Keratinocyte (primary cell): ENCODE results near the gene HCAR3. TPM values are rescaled to one million over a fixed set of nuclear protein-coding genes. Genes with fewer than 3 reads are reported as not detected.

Experiments
- DNase-seq: peaks from one replicate; pipeline ENCODE4 v3.0.0-alpha.2; 2011; ENCODE audit warnings: low read depth, missing footprints, low spot score
- FAIRE-seq: peaks from 2 replicates; lab custom pipeline; 2011; peaks lifted over from hg19 to GRCh38; lab: Jason Lieb, UNC
- H2AFZ ChIP-seq: 2 replicates; pipeline ENCODE4 v1.6.0; 2012; ENCODE audit warnings: low read length, control low read depth, inconsistent platforms; ENCODE audit not compliant: control insufficient read depth
- H3K27ac ChIP-seq: 2 replicates; pipeline ENCODE4 v1.5.1; 2011; ENCODE audit warnings: low read length; ENCODE audit not compliant: control insufficient read depth, insufficient read depth
- H3K27me3 ChIP-seq: 3 replicates; pipeline ENCODE4 v1.6.0; 2011; ENCODE audit warnings: low read length; ENCODE audit not compliant: control insufficient read depth, insufficient read depth; ENCODE audit errors: extremely low read depth
- H3K36me3 ChIP-seq, 2 experiments: 2 replicates in 1 of 2; 3 replicates in 1 of 2; pipeline ENCODE4 v1.5.1; 2011; ENCODE audit warnings: low read length in 2 of 2, mild to moderate bottlenecking in 1 of 2; ENCODE audit not compliant: control insufficient read depth in 2 of 2, insufficient read depth in 2 of 2; ENCODE audit errors: extremely low read depth in 1 of 2
- H3K4me1 ChIP-seq: 3 replicates; pipeline ENCODE4 v1.5.1; 2011; ENCODE audit warnings: low read length; ENCODE audit not compliant: control insufficient read depth, insufficient read depth; ENCODE audit errors: extremely low read depth
- H3K4me2 ChIP-seq: 3 replicates; pipeline ENCODE4 v1.6.0; 2011; ENCODE audit warnings: low read depth, low read length; ENCODE audit not compliant: control insufficient read depth, insufficient read depth; ENCODE audit errors: extremely low read depth
- H3K4me3 ChIP-seq, 3 experiments: fragments of 200-600 bp in 1 of 3; sonication (generic) in 1 of 3; 2 replicates in 2 of 3; 3 replicates in 1 of 3; pipeline ENCODE4 v1.5.1; 2011 to 2016; ENCODE audit warnings: low read length in 3 of 3, mild to moderate bottlenecking in 3 of 3, control low read depth in 2 of 3, inconsistent platforms in 1 of 3, low read depth in 1 of 3, mixed read lengths in 1 of 3, mixed run types in 1 of 3, moderate library complexity in 1 of 3; ENCODE audit not compliant: control insufficient read depth in 2 of 3, insufficient read depth in 2 of 3; ENCODE audit errors: extremely low read depth in 1 of 3
- H3K79me2 ChIP-seq: 2 replicates; pipeline ENCODE4 v1.6.0; 2012; ENCODE audit warnings: low read length; ENCODE audit not compliant: control insufficient read depth, insufficient read depth
- H3K9ac ChIP-seq: 3 replicates; pipeline ENCODE4 v1.6.0; 2011; ENCODE audit warnings: low read length; ENCODE audit not compliant: control insufficient read depth, insufficient read depth; ENCODE audit errors: extremely low read depth
- H3K9me1 ChIP-seq: 3 replicates; pipeline ENCODE4 v1.6.0; 2011; ENCODE audit warnings: low read length; ENCODE audit not compliant: control insufficient read depth, insufficient read depth; ENCODE audit errors: extremely low read depth
- H3K9me3 ChIP-seq: 2 replicates; pipeline ENCODE4 v1.5.1; 2012; ENCODE audit warnings: low read depth, low read length; ENCODE audit not compliant: control insufficient read depth
- H4K20me1 ChIP-seq: 3 replicates; pipeline ENCODE4 v1.6.0; 2011; ENCODE audit warnings: low read length; ENCODE audit not compliant: control insufficient read depth, insufficient read depth; ENCODE audit errors: extremely low read depth
- EZH2 ChIP-seq: IDR thresholded peaks from one replicate; pipeline ENCODE4 v1.6.1; 2012; ENCODE audit warnings: inconsistent platforms, mild to moderate bottlenecking, low read length, moderate library complexity
- dilution Hi-C: fragments of 300-500 bp; cut with MboI; formaldehyde crosslinking; loops from one replicate; pipeline ENCODE4 v1.7.0; 2020; ENCODE audit warnings: low sequenced_read_pairs; ENCODE audit not compliant: extremely low pct_ligation_motif_present
- polyA plus RNA-seq, 5 experiments: library from polyadenylated mRNA; depleted of rRNA in 3 of 5; stranded (reverse) in 3 of 5; stranded (forward) in 1 of 5; unstranded in 1 of 5; fragments of >200 nt; gene quantifications; 1 replicate in 1 of 5; 2 replicates in 3 of 5; 3 replicates in 1 of 5; pipeline versions ENCODE4 v1.2.1 to v1.2.3, GENCODE V29; 2011 to 2012; ENCODE audit warnings: missing spikeins in 2 of 5, low read depth in 1 of 5, low replicate concordance in 1 of 5
- TF ChIP-seq, protein P1 (sequence below), 3 experiments: IDR thresholded peaks in 1 of 3; conservative IDR thresholded peaks in 1 of 3; optimal IDR thresholded peaks in 1 of 3; 2 replicates in 2 of 3; 3 replicates in 1 of 3; pipeline versions ENCODE3 to v1.5.1; 2011; ENCODE audit warnings: low read length in 3 of 3, mild to moderate bottlenecking in 3 of 3, moderate library complexity in 2 of 3, control low read depth in 1 of 3, inconsistent platforms in 1 of 3; ENCODE audit not compliant: insufficient read depth in 2 of 3; ENCODE audit errors: extremely low read depth in 1 of 3

Gene HCAR3
- polyA plus RNA-seq, 1 donor (not counting 4 experiments of a cell fraction or from before 2014, with no cell fraction given): 12.1 TPM

DNA sequence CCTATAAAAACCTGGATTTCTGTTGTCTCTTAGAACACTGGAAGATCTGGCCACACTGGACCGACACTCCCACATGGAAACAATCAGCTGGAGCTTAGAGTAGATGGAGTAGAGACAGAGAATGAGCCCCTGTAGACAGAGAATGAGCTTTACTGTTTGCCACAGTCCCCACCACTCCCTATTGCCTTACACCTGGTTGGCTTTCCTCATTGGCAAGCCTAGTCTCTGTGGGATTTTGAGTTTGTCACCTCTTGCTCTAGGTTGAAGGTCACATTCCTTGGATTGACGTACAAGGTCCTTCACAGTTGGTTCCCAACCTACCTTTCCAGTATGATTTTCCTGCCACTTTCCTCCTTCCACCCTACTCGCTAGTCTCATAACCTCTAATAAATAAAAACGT lies 16.0 kb upstream of the HCAR3 start:
- Histone ChIP-seq H3K27ac (no peak overlapping the region), H4K20me1 (no peaks in the 10 kb centered on the region), H3K27me3 (no peaks in the 10 kb centered on the region), H2AFZ (no peak overlapping the region), H3K9me3 (no peaks in the 10 kb centered on the region), H3K79me2 (no peaks in the 10 kb centered on the region), H3K4me3 (no peak overlapping the region), H3K36me3 (no peaks in the 10 kb centered on the region), H3K9me1 (no peaks in the 10 kb centered on the region), H3K4me1 (no peaks in the 10 kb centered on the region), H3K9ac (no peak overlapping the region), H3K4me2 (no peak overlapping the region)
- DNase-seq (no peak), FAIRE-seq (no peak)
- TF ChIP-seq, protein P1, sequence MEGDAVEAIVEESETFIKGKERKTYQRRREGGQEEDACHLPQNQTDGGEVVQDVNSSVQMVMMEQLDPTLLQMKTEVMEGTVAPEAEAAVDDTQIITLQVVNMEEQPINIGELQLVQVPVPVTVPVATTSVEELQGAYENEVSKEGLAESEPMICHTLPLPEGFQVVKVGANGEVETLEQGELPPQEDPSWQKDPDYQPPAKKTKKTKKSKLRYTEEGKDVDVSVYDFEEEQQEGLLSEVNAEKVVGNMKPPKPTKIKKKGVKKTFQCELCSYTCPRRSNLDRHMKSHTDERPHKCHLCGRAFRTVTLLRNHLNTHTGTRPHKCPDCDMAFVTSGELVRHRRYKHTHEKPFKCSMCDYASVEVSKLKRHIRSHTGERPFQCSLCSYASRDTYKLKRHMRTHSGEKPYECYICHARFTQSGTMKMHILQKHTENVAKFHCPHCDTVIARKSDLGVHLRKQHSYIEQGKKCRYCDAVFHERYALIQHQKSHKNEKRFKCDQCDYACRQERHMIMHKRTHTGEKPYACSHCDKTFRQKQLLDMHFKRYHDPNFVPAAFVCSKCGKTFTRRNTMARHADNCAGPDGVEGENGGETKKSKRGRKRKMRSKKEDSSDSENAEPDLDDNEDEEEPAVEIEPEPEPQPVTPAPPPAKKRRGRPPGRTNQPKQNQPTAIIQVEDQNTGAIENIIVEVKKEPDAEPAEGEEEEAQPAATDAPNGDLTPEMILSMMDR (optimal IDR thresholded peaks at IDR 0.05 in 1 of 3, IDR thresholded peaks at IDR 0.05 in 1 of 3, conservative IDR thresholded peaks at IDR 0.05 in 1 of 3; ENCODE audit: extremely low read depth in 1 of 3, insufficient read depth in 2 of 3, low read length in 3 of 3): no peak
- no peak for TF ChIP-seq EZH2
- dilution Hi-C loops: no loop called here

DNA sequence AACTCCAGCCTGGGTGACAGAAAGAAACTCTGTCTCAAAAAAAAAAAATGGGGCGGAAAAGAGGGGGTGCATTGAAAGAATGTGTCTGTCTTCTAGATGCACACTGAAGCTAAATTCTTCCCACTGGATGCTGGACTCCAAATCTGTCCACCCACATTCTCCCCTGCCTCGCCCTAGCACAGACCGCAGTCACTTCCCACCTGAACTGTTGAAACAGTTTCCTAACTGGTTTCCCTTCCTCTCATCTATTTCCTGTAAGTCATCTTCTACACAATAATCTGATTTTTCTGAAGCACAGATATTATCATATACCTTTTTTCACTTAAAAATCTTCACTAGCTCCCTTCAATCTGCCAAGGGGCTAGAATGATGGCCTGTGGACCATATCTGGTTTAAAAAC lies 15.6 kb upstream of the HCAR3 start:
- no peaks in the 10 kb centered on the region for H3K9me1 ChIP-seq
- H4K20me1 ChIP-seq: no peaks in the 10 kb centered on the region
- no peak overlapping the region for H2AFZ ChIP-seq
- H3K36me3 ChIP-seq: no peaks in the 10 kb centered on the region
- H3K9me3 ChIP-seq: no peaks in the 10 kb centered on the region
- FAIRE-seq (no peak), DNase-seq (no peak)
- no peaks in the 10 kb centered on the region for H3K79me2 ChIP-seq
- no peak overlapping the region for H3K27ac ChIP-seq
- no peaks in the 10 kb centered on the region for H3K4me1 ChIP-seq
- H3K9ac ChIP-seq: no peak overlapping the region
- TF ChIP-seq, protein P1 (optimal IDR thresholded peaks at IDR 0.05 in 1 of 3, IDR thresholded peaks at IDR 0.05 in 1 of 3, conservative IDR thresholded peaks at IDR 0.05 in 1 of 3; ENCODE audit: extremely low read depth in 1 of 3, insufficient read depth in 2 of 3, low read length in 3 of 3): no peak
- TF ChIP-seq EZH2: no peak
- no peaks in the 10 kb centered on the region for H3K27me3 ChIP-seq
- H3K4me2 ChIP-seq: no peak overlapping the region
- dilution Hi-C loops: no loop called here
- H3K4me3 ChIP-seq: no peak overlapping the region
